ENCODE data around the gene PAX8. TPM values are rescaled to one million over a fixed set of nuclear protein-coding genes. Genes with fewer than 3 reads are reported as not detected.
A peak's percentile ranks its signal among the peaks of the same experiment; 100 is the strongest.

Gene PAX8
- total RNA-seq, 1 donor from 2014 or later = 0.24 TPM

GRCh38 chr2:113238871-113239839 is 39.6 kb downstream of the PAX8 start:
- DNase-seq (ENCODE audit: low spot score) = no peak

- no peak for DNase-seq (ENCODE audit: low spot score)
Measured at GRCh38 chr2:113237604-113238160, 41.0 kb downstream of the PAX8 start.

GRCh38 chr2:113236367-113237159 is 42.2 kb downstream of the PAX8 start:
- DNase-seq (ENCODE audit: low spot score) = no peak

GRCh38 chr2:113235347-113236226 is 43.1 kb downstream of the PAX8 start:
- peak; percentile 89 for DNase-seq (ENCODE audit: low spot score)

GRCh38 chr2:113234721-113235346 is 43.9 kb downstream of the PAX8 start:
- no peak for DNase-seq (ENCODE audit: low spot score)

GRCh38 chr2:113233593-113234550 is 44.8 kb downstream of the PAX8 start:
- no peak for DNase-seq (ENCODE audit: low spot score)

- DNase-seq (ENCODE audit: low spot score) = no peak
Measured at GRCh38 chr2:113232740-113233139, 46.0 kb downstream of the PAX8 start.

GRCh38 chr2:113232123-113232522 is 46.6 kb downstream of the PAX8 start:
- no peak for DNase-seq (ENCODE audit: low spot score)

GRCh38 chr2:113231064-113231463 is 47.7 kb downstream of the PAX8 start:
- peak; percentile 72 for DNase-seq (ENCODE audit: low spot score)

GRCh38 chr2:113230531-113230930 is 48.2 kb downstream of the PAX8 start:
- DNase-seq (ENCODE audit: low spot score) = peak; percentile 45

- no peak for DNase-seq (ENCODE audit: low spot score)
Measured at GRCh38 chr2:113229795-113230194, 48.9 kb downstream of the PAX8 start.

GRCh38 chr2:113228991-113229716 is 49.6 kb downstream of the PAX8 start:
- DNase-seq (ENCODE audit: low spot score) = no peak

GRCh38 chr2:113228351-113228750 is 50.4 kb downstream of the PAX8 start:
- DNase-seq (ENCODE audit: low spot score) = no peak

GRCh38 chr2:113227698-113228097 is 51.0 kb downstream of the PAX8 start:
- no peak for DNase-seq (ENCODE audit: low spot score)

- DNase-seq (ENCODE audit: low spot score) = no peak
Measured at GRCh38 chr2:113227290-113227689, 51.4 kb downstream of the PAX8 start.

GRCh38 chr2:113226462-113226861 is 52.3 kb downstream of the PAX8 start:
- DNase-seq (ENCODE audit: low spot score) = no peak

- DNase-seq (ENCODE audit: low spot score) = peak; percentile 76
Measured at GRCh38 chr2:113225263-113226259, 53.2 kb downstream of the PAX8 start.

All from umbilical cord (tissue), 2 donors.